Dendritic cell treated with granulocyte-macrophage colony-stimulating factor and Interleukin-4, amounts not matched to agents 40 ng/mL and 50 ng/mL, for 4 days (primary cell): Measurements from ENCODE around the gene MORN5.
A peak's percentile ranks its signal among the peaks of the same experiment; 100 is the strongest.

Experiments
- H3K27ac Mint-ChIP-seq: one replicate; pipeline ENCODE4 v1.8.0; 2022; ENCODE audit warnings: mild to moderate bottlenecking, mixed read lengths
- H3K27me3 Mint-ChIP-seq: one replicate; pipeline ENCODE4 v1.8.0; 2022; ENCODE audit warnings: mild to moderate bottlenecking, mixed read lengths
- H3K36me3 Mint-ChIP-seq: one replicate; pipeline ENCODE4 v1.8.0; 2022; ENCODE audit warnings: low read depth, mixed read lengths
- H3K4me1 Mint-ChIP-seq: one replicate; pipeline ENCODE4 v1.8.0; 2022; ENCODE audit warnings: low read depth, mixed read lengths
- H3K4me3 Mint-ChIP-seq: one replicate; pipeline ENCODE4 v1.8.0; 2022; ENCODE audit warnings: mild to moderate bottlenecking, moderate library complexity, mixed read lengths
- H3K9me3 Mint-ChIP-seq: one replicate; pipeline ENCODE4 v1.8.0; 2022; ENCODE audit warnings: mixed read lengths
- intact Hi-C: fragments of 100-400 bp; cut with micrococcal nuclease; formaldehyde crosslinking; loops from one replicate; pipeline ENCODE4 v1.15.0; 2022

MORN5 gene

GRCh38 chr9:122143876-122144405, 15.8 kb upstream of the MORN5 start:
- intact Hi-C loops = no loop called here
- Mint-ChIP-seq H3K4me1 (peaks cover 18% of the 10 kb centered on the region), H3K36me3 (peaks cover 59% of the 10 kb centered on the region), H3K9me3 (no peaks in the 10 kb centered on the region), H3K4me3 (no peak overlapping the region), H3K27ac (no peak overlapping the region), H3K27me3 (no peaks in the 10 kb centered on the region)

GRCh38 chr9:122144836-122145591, 14.7 kb upstream of the MORN5 start:
- Mint-ChIP-seq H3K4me1 (peaks cover 18% of the 10 kb centered on the region), H3K27ac (no peak overlapping the region), H3K36me3 (peaks cover 70% of the 10 kb centered on the region), H3K4me3 (no peak overlapping the region), H3K9me3 (no peaks in the 10 kb centered on the region), H3K27me3 (no peaks in the 10 kb centered on the region)
- intact Hi-C loops = no loop called here

GRCh38 chr9:122145592-122145863, 14.2 kb upstream of the MORN5 start:
- H3K4me3 Mint-ChIP-seq = no peak overlapping the region
- H3K36me3 Mint-ChIP-seq = peaks cover 75% of the 10 kb centered on the region
- H3K27me3 Mint-ChIP-seq = no peaks in the 10 kb centered on the region
- peaks cover 18% of the 10 kb centered on the region for H3K4me1 Mint-ChIP-seq
- no peaks in the 10 kb centered on the region for H3K9me3 Mint-ChIP-seq
- H3K27ac Mint-ChIP-seq = no peak overlapping the region
- intact Hi-C loops = no loop called here

GRCh38 chr9:122151267-122151828, 8.4 kb upstream of the MORN5 start:
- H3K36me3 Mint-ChIP-seq = peaks cover 58% of the 10 kb centered on the region
- H3K27me3 Mint-ChIP-seq = no peaks in the 10 kb centered on the region
- H3K27ac Mint-ChIP-seq = no peak overlapping the region

GRCh38 chr9:122155796-122156195, 3.9 kb upstream of the MORN5 start:
- no peaks in the 10 kb centered on the region for H3K9me3 Mint-ChIP-seq
- peaks cover 30% of the 10 kb centered on the region for H3K36me3 Mint-ChIP-seq
- H3K4me1 Mint-ChIP-seq = peaks cover 32% of the 10 kb centered on the region
- intact Hi-C loops = no loop called here
- peaks cover 4% of the 10 kb centered on the region for H3K27me3 Mint-ChIP-seq
- no peak overlapping the region for H3K27ac Mint-ChIP-seq
- no peak overlapping the region for H3K4me3 Mint-ChIP-seq

More at GRCh38 chr9:122151267-122151828, 8.4 kb upstream of the MORN5 start:
- H3K4me1 Mint-ChIP-seq = peaks cover 16% of the 10 kb centered on the region
- no peaks in the 10 kb centered on the region for H3K9me3 Mint-ChIP-seq
- intact Hi-C loops = no loop called here
- no peak overlapping the region for H3K4me3 Mint-ChIP-seq

GRCh38 chr9:122158202-122158601, 1.5 kb upstream of the MORN5 start:
- Mint-ChIP-seq H3K27ac (no peak overlapping the region), H3K4me1 (peaks cover 32% of the 10 kb centered on the region), H3K9me3 (peaks cover 8% of the 10 kb centered on the region), H3K27me3 (peaks cover 10% of the 10 kb centered on the region), H3K4me3 (peak overlapping the region; percentile 14), H3K36me3 (peaks cover 15% of the 10 kb centered on the region)
- intact Hi-C loops = no loop called here

- peaks cover 8% of the 10 kb centered on the region for H3K9me3 Mint-ChIP-seq
- H3K4me1 Mint-ChIP-seq = peaks cover 26% of the 10 kb centered on the region
- peak overlapping the region; percentile 85 for H3K27ac Mint-ChIP-seq
- peaks cover 15% of the 10 kb centered on the region for H3K36me3 Mint-ChIP-seq
- H3K4me3 Mint-ChIP-seq = peak overlapping the region; percentile 88
- intact Hi-C loops = loop anchor here (1.0 kb wide), 1 partner anchor 67 kb away; the partner anchor contains the start of gene TTLL11
- H3K27me3 Mint-ChIP-seq = peaks cover 15% of the 10 kb centered on the region
Observed at GRCh38 chr9:122159925-122160246, 178 bp downstream of the MORN5 start.

GRCh38 chr9:122162415-122162814, 2.7 kb downstream of the MORN5 start:
- peaks cover 6% of the 10 kb centered on the region for H3K4me1 Mint-ChIP-seq
- H3K27ac Mint-ChIP-seq = no peak overlapping the region
- peaks cover 8% of the 10 kb centered on the region for H3K9me3 Mint-ChIP-seq
- intact Hi-C loops = no loop called here
- H3K27me3 Mint-ChIP-seq = peaks cover 17% of the 10 kb centered on the region
- H3K4me3 Mint-ChIP-seq = no peak overlapping the region
- peaks cover 15% of the 10 kb centered on the region for H3K36me3 Mint-ChIP-seq

GRCh38 chr9:122164286-122164685, 4.6 kb downstream of the MORN5 start:
- H3K27ac Mint-ChIP-seq = no peak overlapping the region
- intact Hi-C loops = no loop called here
- no peaks in the 10 kb centered on the region for H3K4me1 Mint-ChIP-seq
- peaks cover 17% of the 10 kb centered on the region for H3K27me3 Mint-ChIP-seq
- peaks cover 6% of the 10 kb centered on the region for H3K36me3 Mint-ChIP-seq
- H3K9me3 Mint-ChIP-seq = peaks cover 8% of the 10 kb centered on the region
- no peak overlapping the region for H3K4me3 Mint-ChIP-seq

- intact Hi-C loops = no loop called here
- Mint-ChIP-seq H3K4me3 (no peak overlapping the region), H3K27ac (no peak overlapping the region), H3K36me3 (no peaks in the 10 kb centered on the region), H3K27me3 (peaks cover 24% of the 10 kb centered on the region), H3K4me1 (no peaks in the 10 kb centered on the region), H3K9me3 (no peaks in the 10 kb centered on the region)
Observed at GRCh38 chr9:122168356-122168755, 8.6 kb downstream of the MORN5 start.

- H3K27me3 Mint-ChIP-seq = peaks cover 21% of the 10 kb centered on the region
- H3K4me1 Mint-ChIP-seq = no peaks in the 10 kb centered on the region
- intact Hi-C loops = no loop called here
- H3K4me3 Mint-ChIP-seq = no peak overlapping the region
- H3K27ac Mint-ChIP-seq = no peak overlapping the region
- H3K9me3 Mint-ChIP-seq = no peaks in the 10 kb centered on the region
- H3K36me3 Mint-ChIP-seq = no peaks in the 10 kb centered on the region
Observed at GRCh38 chr9:122172131-122172530, 12.4 kb downstream of the MORN5 start.

GRCh38 chr9:122173670-122174069, 14.0 kb downstream of the MORN5 start:
- Mint-ChIP-seq H3K4me3 (no peak overlapping the region), H3K27ac (no peak overlapping the region), H3K27me3 (peaks cover 21% of the 10 kb centered on the region), H3K4me1 (no peaks in the 10 kb centered on the region), H3K36me3 (no peaks in the 10 kb centered on the region), H3K9me3 (no peaks in the 10 kb centered on the region)
- intact Hi-C loops = no loop called here

GRCh38 chr9:122176916-122177315, 17.2 kb downstream of the MORN5 start:
- intact Hi-C loops = no loop called here
- no peak overlapping the region for H3K4me3 Mint-ChIP-seq
- H3K27me3 Mint-ChIP-seq = peaks cover 15% of the 10 kb centered on the region
- no peaks in the 10 kb centered on the region for H3K9me3 Mint-ChIP-seq
- H3K36me3 Mint-ChIP-seq = no peaks in the 10 kb centered on the region
- H3K27ac Mint-ChIP-seq = no peak overlapping the region
- no peaks in the 10 kb centered on the region for H3K4me1 Mint-ChIP-seq

- Mint-ChIP-seq H3K27ac (no peak overlapping the region), H3K27me3 (peaks cover 8% of the 10 kb centered on the region), H3K9me3 (no peaks in the 10 kb centered on the region), H3K4me3 (no peak overlapping the region), H3K4me1 (no peaks in the 10 kb centered on the region), H3K36me3 (no peaks in the 10 kb centered on the region)
- intact Hi-C loops = no loop called here
Observed at GRCh38 chr9:122179054-122179689, 19.5 kb downstream of the MORN5 start.
